ENCODE data around the gene LITAF. TPM values are rescaled to one million over a fixed set of nuclear protein-coding genes. Genes with fewer than 3 reads are reported as not detected.

LITAF gene
- total RNA-seq, 1 donor from 2014 or later, result 71.6 TPM

GRCh38 chr16:11619327-11619851 is 32.7 kb upstream of the LITAF start:
- Histone ChIP-seq H3K4me3 (ENCODE audit: low read depth, low read length) (no peak overlapping the region), H3K36me3 (ENCODE audit: control insufficient read depth, insufficient read depth, low read length) (no peaks in the 10 kb centered on the region), H3K27me3 (ENCODE audit: control insufficient read depth, insufficient read depth, low read length) (no peaks in the 10 kb centered on the region)
- no peak for DNase-seq (ENCODE audit: low read depth)
- no peak for FAIRE-seq
- no peak for TF ChIP-seq CTCF (IDR thresholded peaks at IDR 0.05; ENCODE audit: insufficient read depth, low read length, severe bottlenecking)

GRCh38 chr16:11618107-11618717 is 31.5 kb upstream of the LITAF start:
- no peak overlapping the region for H3K4me3 ChIP-seq (ENCODE audit: low read depth, low read length)
- no peaks in the 10 kb centered on the region for H3K36me3 ChIP-seq (ENCODE audit: control insufficient read depth, insufficient read depth, low read length)
- TF ChIP-seq CTCF (IDR thresholded peaks at IDR 0.05; ENCODE audit: insufficient read depth, low read length, severe bottlenecking), result no peak
- DNase-seq (ENCODE audit: low read depth), result no peak
- no peak for FAIRE-seq
- H3K27me3 ChIP-seq (ENCODE audit: control insufficient read depth, insufficient read depth, low read length), result no peaks in the 10 kb centered on the region

- Histone ChIP-seq H3K36me3 (ENCODE audit: control insufficient read depth, insufficient read depth, low read length) (no peaks in the 10 kb centered on the region), H3K4me3 (ENCODE audit: low read depth, low read length) (no peak overlapping the region), H3K27me3 (ENCODE audit: control insufficient read depth, insufficient read depth, low read length) (no peaks in the 10 kb centered on the region)
- no peak for DNase-seq (ENCODE audit: low read depth)
- TF ChIP-seq CTCF (IDR thresholded peaks at IDR 0.05; ENCODE audit: insufficient read depth, low read length, severe bottlenecking), result no peak
- FAIRE-seq, result no peak
Measured at GRCh38 chr16:11615748-11616447, 29.2 kb upstream of the LITAF start.

GRCh38 chr16:11614587-11615175 is 28.0 kb upstream of the LITAF start:
- no peaks in the 10 kb centered on the region for H3K36me3 ChIP-seq (ENCODE audit: control insufficient read depth, insufficient read depth, low read length)
- no peak for TF ChIP-seq CTCF (IDR thresholded peaks at IDR 0.05; ENCODE audit: insufficient read depth, low read length, severe bottlenecking)
- FAIRE-seq (no peak), DNase-seq (ENCODE audit: low read depth) (peak; percentile 56)
- no peaks in the 10 kb centered on the region for H3K27me3 ChIP-seq (ENCODE audit: control insufficient read depth, insufficient read depth, low read length)
- no peak overlapping the region for H3K4me3 ChIP-seq (ENCODE audit: low read depth, low read length)

GRCh38 chr16:11613381-11614303 is 26.9 kb upstream of the LITAF start:
- no peak for TF ChIP-seq CTCF (IDR thresholded peaks at IDR 0.05; ENCODE audit: insufficient read depth, low read length, severe bottlenecking)
- FAIRE-seq, result no peak
- Histone ChIP-seq H3K36me3 (ENCODE audit: control insufficient read depth, insufficient read depth, low read length) (no peaks in the 10 kb centered on the region), H3K4me3 (ENCODE audit: low read depth, low read length) (no peak overlapping the region), H3K27me3 (ENCODE audit: control insufficient read depth, insufficient read depth, low read length) (no peaks in the 10 kb centered on the region)
- DNase-seq (ENCODE audit: low read depth), result peak; percentile 97

Measured in bronchial epithelial cell (primary cell).